NCI-H2029 treated with DMSO at 0.1 percent for 48 hours (cell line): ENCODE measurements around the gene RCSD1.
A peak's percentile ranks its signal among the peaks of the same experiment; 100 is the strongest.

Experiments used
- DNase-seq: peaks from one replicate; lab custom pipeline; 2025; lab: John Stamatoyannopoulos, UW

RCSD1 gene

DNA sequence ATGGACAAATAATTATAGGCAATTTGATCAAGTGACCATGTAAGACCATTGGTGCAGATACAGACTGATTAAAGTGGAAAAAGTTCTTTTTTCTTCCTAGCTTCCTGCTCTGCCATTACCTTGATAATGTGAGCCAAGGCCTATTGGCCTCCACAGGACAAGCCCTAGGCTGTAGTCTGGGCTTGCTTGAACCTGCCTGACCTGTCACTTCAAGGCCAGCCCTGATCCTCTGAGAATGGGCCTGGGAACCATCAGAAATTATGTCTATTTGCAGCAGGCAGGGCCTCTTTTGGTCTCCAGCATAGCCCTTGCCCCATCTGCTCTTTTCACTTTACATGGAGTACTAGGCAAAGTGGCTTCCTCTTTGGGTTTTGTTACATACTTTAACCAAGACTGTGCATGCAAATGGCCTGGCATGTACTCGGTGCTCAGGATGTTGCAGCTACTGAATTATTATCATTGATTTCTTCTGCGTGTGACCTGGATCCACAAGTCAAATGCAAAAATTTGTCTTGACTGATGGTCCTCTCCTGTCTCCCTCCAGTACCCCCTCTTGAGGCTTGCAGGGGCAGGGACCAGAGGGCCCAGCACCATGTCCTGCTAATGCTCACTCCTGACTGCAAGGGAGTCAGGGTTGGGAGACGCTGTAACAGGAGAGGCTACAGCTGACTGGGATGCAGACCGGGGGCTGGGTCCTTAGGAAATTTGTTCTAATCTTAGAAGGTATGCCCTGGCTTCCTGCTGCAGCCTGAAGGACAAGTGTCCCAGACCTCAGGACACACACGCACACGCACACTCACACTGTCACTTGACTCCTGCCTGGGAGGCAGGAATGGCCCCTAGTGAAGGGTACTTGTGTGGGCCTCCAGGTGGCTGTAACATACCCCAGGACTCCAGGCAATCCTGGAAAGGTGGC lies 39.4 kb downstream of the RCSD1 start:
- DNase-seq = no peak

DNA sequence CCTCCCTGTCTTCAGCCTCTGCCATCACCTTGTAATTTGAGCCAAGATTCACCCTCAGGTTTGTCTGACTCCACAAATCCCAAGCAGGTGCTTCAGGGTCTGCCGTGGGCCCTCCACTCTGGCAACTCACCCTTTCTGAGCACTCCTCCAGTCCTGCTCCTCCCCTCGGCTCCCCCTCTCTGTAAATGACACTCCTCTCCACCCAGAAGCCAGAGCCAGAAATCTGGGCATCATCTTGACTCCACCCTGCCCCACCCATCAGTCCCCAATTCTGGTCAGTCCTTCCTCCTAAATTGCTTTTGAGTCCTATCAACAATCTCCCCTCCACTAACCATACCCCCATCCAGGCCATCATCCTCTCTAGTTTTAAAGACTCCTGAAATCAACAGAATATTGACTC lies 40.5 kb downstream of the RCSD1 start:
- DNase-seq = no peak

DNA sequence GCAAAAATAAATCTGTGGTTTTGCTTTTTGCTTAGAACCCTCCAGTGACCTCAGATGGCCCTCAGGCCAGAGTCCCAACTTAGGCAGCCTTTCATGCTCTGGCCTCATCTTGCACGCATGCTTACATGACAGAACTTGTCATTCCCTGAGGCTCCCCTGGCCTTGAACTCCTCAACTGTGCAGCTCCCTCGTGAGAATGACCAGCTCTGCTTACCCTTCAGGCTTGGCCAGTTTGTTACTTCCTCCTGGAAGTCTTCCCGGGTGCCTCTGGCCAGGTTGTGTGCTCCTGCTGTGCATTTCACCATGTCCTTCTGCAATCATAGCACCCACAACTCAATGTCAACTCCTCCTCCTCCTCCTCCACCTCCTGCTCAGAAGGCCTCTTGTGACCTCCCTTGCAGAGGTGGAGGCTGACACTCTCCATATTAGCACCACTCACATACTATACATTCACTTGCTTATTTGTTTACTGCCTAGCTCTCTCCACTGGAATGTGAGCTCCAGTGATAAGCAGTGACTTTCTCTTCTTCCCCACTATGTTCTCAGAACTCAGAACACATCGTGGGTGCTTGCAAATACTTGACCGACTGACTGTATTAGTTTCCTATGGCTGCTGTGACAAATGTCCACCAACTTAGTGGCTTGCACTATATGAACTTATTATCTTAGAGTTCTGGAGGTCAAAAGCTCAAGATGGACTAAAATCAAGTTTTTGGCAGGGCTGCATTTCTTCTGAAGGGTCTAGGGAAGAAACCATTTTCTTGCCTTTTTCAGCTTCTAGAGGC lies 41.9 kb downstream of the RCSD1 start:
- DNase-seq = no peak

DNA sequence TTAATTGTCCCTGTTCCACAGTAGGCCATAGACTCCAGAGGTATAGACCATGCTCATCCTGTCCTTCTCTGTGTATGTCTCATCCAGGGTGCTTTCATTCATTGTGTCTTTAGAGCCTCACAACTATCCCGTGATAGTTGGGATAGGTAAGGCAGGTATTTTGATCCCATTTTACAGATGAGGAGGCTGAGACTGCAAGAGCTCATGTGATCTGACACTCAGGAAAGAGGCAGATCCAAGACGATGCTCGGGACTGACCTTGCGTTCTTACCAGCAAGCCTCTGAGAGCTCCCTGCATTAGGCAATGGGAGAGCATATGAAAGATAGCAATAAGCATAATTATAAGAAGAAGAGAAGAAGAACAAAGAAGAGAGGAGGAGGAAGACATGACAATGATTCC lies 42.8 kb downstream of the RCSD1 start:
- DNase-seq = no peak

DNA sequence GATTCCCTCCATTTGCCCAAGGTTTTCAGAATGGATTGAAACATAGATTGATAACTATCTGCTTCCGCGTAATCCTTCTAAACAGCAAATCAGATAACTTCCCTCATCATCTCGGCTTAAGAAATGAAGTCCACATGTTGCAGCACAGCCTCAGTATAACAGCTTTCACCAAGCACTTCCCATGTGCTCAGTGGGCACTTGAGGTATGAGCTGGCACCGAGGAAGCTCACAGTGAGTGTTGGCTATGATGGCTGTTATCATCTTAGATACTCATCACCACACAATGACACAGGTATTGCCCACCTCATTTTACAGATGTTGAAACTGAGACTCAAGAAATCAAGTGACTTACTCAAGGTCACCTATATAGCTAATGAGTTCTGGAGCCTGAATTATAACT lies 43.2 kb downstream of the RCSD1 start:
- no peak for DNase-seq

DNA sequence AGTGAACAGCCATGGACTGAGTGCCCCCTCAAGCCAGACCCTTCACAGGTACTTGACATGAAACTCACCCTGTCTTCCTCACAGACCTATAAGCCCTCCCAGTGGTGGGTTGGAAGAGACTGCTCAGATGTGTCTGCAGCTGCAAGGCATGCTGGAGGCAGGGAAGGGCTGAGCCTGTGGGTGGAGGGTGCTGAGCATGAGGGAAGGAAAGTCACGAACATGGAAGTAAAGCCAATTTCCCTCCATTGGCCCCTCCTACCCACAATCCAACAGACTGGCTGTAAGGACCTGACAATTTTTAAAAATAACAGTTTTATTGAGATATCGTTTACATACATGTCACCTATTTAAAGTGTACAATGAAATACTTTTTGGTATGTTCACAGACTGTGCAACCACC lies 44.1 kb downstream of the RCSD1 start:
- no peak for DNase-seq

DNA sequence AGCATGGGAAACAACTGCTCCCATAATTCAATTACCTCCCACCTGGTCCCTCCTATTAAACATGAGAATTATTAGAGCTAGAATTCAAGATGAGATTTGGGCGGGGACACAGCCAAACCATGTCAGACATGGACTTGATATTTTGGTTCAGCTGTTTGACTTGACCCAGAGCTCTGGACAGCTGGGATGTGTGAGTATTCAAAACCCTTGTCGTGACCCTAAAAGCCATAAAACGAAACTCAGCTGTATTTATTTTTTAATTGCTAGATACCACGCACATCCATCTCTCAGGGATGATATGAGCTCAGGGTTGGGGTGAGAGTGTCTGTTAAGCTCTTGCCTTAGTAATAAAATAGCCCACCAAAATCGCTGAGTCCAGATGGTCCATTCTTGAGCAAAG lies 45.4 kb downstream of the RCSD1 start:
- DNase-seq = no peak

DNA sequence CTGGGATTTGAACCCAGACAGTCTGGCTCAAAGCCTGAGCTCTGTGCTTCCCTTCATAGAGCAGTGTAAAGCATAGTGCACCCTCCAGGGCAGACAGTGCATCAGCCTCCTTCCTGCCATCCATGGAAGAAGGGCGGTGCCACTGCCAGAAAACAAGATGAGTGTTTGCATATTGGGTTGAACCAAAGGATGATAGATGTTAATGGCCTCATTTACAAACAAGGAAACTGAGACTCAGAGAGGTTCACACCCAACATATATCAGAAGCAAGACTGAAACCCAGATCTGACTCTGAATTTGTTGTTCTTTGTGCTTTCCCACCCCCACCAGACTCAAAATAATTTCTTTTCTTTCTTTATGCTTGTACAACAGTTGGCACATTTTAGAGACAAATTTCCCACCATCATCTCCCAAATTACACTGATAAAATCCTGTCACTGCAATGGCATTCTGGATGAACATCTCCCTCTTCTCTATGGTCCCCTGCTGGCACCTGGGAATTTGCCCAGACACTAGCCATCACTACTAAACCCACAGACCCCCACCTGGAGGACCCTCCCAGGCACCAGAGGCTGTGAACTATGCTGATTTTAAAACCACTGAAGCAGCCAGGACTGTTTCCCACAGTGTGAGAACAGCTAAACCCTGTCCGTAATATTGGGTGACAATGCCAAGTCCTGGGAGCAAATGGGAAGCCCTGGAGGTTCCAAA lies 46.3 kb downstream of the RCSD1 start:
- peak; percentile 49 for DNase-seq

DNA sequence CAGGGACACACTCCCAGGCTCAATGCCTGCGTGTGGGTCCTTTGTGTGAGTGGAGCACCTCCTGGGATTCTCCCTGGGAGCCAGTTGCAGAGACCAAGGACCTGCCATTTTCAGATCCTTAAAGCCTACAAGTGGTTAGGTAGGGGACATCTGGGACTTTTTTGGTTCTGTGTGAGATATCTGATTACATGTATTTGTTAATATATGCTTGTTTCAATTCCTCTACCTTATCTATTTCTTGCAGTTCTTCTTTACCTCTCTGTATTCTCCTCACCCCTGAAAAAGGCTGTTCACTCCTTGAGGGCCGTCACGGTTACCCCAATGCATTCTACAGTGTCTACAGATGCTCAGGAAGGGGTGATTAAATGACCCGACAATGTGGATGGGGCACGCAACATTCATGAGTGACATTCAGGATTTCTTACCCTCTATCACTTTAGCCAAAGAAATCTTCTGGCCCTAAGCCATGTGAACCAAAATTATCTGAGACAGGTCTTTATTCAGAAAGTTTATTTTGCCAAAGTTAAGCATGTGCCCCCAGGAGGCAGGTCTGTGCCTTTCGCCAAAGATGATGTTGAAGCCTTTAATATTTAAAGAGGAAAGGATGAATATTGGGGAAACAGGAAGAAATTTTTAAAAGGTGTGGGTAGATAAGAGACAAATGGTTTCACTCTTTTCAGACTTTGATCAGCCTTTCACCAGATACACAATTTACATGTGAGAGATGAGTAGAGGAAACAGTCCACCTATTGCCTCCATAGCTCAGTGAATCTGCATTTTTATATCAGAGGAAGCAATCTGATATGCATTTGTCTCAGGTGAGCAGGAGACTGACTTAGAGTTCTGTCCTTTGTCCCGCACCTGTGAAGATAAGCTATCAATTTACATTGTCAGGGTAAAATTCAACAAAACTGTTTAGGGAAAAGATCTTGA lies 47.1 kb downstream of the RCSD1 start:
- DNase-seq = no peak

DNA sequence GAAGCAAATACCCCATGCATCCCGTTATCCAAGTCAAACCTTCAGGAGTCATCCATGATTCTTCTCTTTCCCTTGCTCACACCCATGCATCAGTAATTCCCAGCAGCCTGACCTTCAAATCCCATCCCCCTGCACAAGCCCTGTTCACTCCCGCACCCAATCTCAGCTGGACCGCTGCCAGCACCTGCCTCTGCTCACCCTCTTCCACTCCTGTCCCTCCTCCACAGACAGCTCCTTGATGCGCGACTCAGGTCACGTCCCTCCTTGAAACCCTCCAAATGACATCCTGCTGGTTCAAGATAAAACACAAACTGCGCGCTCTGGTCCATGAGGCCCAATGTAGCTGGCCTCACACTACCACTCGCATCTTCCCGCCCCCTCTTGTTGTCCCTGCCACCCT lies 48.4 kb downstream of the RCSD1 start:
- DNase-seq = no peak

DNA sequence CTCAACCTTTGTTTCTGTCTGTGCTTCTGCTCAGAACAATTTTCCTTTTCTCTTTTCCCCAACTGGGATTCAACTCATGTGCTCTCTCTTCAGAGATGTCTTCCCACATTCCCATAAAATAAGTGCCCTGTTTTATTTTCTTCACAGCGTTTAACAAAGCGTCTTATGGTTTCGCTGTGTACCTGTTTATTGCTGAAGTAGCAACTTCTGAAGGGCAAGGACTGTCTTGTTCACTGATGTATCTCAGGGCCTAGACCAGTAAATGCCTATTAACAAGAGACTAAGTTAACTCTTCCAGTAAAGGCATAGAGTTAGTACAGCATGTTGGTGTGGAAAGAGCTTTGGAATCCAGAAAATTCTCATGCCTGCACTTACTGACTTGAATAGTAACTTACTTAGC lies 48.8 kb downstream of the RCSD1 start:
- no peak for DNase-seq

DNA sequence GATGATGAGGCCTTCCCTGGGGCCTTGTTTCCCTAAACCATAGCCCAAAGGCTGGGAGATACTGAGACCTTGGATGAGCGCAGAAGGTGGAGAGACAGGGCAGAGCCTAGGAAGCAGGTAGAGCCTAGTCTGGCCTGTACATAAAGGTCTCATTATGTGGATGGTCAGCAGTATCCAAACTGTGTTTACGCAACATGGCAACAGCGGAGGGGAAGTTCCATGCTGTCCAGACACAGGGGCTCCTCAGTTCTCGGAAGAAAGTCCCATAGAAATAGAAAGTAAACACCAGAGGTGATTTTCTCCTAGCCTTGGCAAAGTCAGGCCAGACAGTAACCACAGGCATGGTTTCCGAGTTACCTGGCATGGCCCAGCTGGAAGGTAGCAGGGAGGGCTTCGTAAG lies 49.7 kb downstream of the RCSD1 start:
- DNase-seq = no peak

DNA sequence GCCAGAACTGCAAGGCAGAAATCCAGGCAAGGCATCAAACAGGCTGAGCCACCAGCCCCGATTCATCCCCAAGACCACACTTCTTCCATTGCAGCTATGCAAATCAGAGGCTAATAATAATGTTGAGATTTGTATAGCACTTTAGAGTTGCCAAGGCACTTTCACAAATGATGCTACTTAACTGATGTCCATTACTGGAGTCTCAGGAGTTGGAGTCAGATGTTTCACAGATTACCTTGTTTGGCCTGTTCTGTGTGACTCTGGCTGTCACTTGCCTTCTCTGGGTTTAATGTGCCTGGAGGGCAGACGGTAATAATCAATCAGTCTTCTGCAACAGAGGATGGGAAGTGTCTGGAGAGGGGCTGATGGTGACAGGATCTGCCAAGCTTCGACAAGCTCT lies 51.0 kb downstream of the RCSD1 start:
- no peak for DNase-seq

DNA sequence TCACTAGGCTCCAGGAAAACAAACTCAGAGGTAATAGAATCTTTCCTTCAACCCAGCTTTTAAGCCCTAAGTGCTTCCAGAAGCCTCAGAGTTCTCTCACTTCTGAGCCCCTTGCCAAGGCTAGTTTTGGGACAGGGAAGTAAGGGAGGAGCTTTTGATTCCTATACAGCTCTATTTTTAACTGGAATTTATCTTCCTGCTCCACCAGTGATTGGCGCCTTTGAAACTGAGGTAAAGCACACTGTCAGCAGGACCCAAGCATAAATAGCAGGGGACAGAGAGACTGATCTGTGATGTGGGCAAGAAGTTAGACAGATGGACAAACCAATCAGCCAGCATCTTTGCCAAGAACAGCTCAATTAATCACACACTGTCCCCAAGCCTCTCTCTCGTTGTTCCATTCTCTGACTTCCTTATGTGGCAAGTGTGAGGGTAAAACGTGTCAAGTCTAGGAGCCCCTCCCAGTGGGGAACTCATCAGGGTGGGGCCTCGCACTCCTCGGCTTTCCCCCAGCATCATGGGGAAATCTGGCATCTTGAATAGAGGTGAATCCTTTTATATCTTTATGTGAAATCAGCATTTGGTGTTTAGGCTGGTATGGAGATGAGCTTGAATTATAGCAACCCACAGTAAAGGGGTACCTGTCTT lies 51.5 kb downstream of the RCSD1 start:
- DNase-seq = no peak

DNA sequence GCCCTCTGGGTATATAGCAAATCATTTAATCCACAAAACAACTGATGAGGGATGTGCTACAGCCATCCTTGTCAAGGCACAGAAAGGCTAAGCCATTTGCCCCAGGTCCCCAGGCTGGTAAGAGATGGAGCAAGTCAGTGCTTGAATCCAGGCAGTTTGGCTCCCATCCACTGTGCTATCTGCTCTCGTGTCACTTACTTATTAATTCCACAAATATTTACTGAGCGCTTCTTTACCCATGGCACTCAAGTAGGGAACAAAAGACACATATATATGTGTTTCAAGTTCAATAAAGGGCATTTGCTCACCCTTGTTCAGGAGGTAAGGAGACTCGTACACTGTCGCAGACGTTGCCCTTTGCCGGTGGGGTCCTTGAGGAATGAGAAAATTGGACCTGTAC lies 53.2 kb downstream of the RCSD1 start:
- no peak for DNase-seq

DNA sequence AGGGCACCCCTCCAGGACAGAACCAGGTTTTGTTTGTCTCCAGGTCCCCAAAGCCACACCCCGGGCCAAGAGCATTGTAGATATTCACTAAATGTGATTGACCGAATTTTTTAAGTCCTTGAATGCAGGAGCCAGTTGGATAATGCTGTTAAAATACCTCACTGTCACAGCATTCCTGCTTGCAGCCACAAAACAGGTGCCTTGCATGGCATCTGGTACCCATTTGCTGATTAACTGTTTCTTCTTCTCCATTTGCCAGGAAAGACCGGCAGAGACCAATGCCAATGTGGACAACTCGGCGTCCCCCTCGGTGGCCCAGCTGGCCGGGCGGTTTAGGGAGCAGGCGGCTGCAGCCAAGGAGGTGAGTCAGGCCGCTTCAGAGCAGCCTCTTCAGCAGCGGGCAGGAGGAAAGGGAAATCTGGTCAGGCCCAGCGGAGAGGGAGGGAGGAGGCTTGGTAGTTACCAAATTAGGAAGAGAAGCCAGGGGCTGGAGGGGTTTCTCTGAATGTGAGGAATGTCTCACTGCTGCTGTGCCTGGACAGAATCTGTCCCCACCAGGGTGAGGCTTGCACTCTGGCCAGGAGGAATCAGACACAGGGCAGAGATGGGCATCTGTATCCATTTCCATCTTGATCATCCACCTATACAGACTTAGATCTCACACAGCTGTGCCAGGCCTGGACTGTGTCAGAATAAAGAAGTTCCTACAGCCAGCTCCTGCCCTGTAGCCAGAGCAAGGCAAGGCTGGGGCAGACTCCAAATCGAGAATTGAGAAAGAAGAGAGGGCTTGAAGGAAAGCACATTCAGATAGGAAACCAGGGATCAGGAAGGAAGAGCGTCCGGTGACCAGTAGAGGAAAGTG lies 53.8 kb downstream of the RCSD1 start:
- no peak for DNase-seq

DNA sequence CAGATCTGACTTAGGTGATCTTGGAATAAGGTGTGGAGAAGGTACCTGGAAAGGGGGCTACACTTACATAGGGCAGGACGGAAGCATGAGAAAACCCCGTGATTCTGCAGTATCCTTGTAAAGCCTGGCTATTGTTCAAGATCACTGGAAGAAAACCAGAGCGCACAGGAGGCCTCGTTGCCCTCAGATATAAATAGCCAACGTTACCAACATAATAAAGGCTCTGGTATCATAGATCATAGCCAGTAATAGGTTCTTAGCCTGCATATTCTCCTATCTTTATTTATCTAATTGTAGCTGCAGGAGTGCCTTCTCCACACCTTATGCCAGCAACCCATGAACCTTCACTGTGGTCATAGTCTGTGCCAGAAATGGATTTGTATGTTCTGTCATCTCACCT lies 55.8 kb downstream of the RCSD1 start:
- no peak for DNase-seq

DNA sequence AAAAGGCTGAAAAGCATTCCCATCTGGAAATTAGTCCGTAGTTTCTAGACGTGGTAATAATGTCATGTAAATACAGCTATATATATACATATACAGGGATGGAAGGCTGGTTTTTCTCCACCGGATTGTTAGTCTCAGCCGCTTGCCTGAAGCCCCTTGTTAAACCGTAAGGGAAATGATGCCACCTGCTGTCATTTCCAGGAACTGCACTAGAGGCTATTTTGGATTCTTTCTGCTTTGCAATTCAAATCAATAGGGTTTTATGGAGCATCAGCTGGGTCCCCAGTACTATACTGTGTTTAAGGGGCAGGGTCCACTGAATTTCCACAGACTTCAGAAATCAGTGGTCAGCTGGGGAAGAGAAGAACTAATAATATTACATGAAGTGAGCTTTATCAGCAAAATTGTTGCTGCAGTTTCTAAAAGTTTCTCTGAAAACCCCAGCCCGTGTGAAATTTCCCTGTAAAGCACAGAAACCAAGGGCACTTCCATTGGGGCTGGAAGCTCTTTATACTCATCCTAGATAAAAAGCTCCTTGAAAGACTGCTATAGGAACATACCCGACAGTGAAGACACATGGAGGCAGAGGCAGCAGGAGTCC lies 58.0 kb downstream of the RCSD1 start:
- DNase-seq = peak; percentile 16

DNA sequence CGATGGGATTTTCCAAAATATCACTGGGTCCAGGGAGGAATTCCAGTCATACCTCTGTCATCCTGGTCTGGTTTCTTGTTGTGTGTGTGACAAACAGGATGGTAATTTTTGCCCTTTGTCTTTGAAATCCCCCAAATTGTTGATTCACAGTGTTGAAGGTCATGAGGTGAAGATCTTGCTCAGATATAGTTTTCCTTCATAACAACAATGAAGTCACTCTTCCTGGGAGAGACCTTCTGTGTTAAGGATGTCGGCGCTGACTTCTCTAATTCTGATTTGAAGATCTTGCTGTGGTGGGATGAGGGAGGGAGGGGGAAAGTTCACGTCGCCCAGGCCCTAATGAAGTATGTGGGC lies 59.5 kb downstream of the RCSD1 start:
- DNase-seq = no peak

DNA sequence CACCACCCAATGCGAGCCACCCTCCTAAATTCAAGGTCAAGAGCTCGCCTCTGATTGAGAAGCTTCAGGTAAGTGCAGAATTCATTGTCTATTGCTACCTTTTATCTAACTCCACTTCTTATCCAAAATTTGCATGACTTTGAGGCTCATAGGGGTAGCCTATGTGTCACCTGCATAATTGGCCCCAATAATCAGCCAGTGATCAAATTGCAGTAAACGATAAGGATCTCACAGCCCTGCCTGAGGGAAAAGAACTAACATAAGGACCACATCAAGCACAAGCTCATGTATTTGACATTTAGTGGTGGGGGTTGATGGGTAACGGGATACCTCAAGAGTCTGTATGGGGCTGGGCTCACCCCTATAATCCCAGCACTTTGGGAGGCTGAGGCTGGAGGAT lies 60.0 kb downstream of the RCSD1 start:
- no peak for DNase-seq
